Retinal pigment epithelial cell (primary cell): ENCODE data around the gene SCD5.

Experiments
- DNase-seq: peaks from one replicate; pipeline ENCODE4 v3.0.0-alpha.2; 2010; ENCODE audit warnings: low read depth
- H3K4me3 ChIP-seq: 2 replicates; pipeline ENCODE4 v1.5.1; 2011; ENCODE audit warnings: mild to moderate bottlenecking, low read length, control low read depth, moderate library complexity
- CTCF ChIP-seq: conservative IDR thresholded peaks from 2 replicates; pipeline ENCODE4 v1.5.1; 2011; ENCODE audit warnings: low read depth, low read length, control low read depth, inconsistent platforms

Gene SCD5

GRCh38 chr4:82584931-82585330, 213.7 kb downstream of the SCD5 start:
- TF ChIP-seq CTCF = no peak

GRCh38 chr4:82583897-82584587, 214.6 kb downstream of the SCD5 start:
- TF ChIP-seq CTCF = no peak
- H3K4me3 ChIP-seq = no peak overlapping the region
- no peak for DNase-seq

More at GRCh38 chr4:82584931-82585330, 213.7 kb downstream of the SCD5 start:
- no peak overlapping the region for H3K4me3 ChIP-seq
- DNase-seq = no peak

GRCh38 chr4:82579932-82580331, 218.7 kb downstream of the SCD5 start:
- DNase-seq = no peak
- H3K4me3 ChIP-seq = no peak overlapping the region
- no peak for TF ChIP-seq CTCF
